Upper lobe of left lung (tissue), 4 donors: ENCODE data around the gene GNA14.

Source experiments
- CTCF ChIP-seq, 6 experiments: fragments of 450-650 bp in 4 of 6; fragments of 200-600 bp in 2 of 6; sonication (generic) in 2 of 6; IDR thresholded peaks; one replicate each; pipeline ENCODE4 v1.5.1; 2016 to 2019; ENCODE audit warnings: antibody characterized with exemption in 6 of 6
- POLR2A ChIP-seq, 4 donors: fragments of 450-650 bp; IDR thresholded peaks; one replicate each; pipeline ENCODE4 v1.5.1; 2016 to 2017; ENCODE audit warnings: antibody characterized with exemption in 4 of 4, mild to moderate bottlenecking in 2 of 4

GRCh38 chr9:77587851-77588250 lies 60.3 kb downstream of the GNA14 start:
- TF ChIP-seq CTCF (IDR thresholded peaks at IDR 0.05) (no peak), POLR2A (IDR thresholded peaks at IDR 0.05) (no peak)
